Measurements from ENCODE around the gene DDT.

- TF ChIP-seq CTCF (IDR thresholded peaks at IDR 0.05) (no peak), POLR2A (IDR thresholded peaks at IDR 0.05) (no peak)
Observed at GRCh38 chr22:24003887-24004286, 29.6 kb upstream of the DDT start.
